HG03066 (cell line): ENCODE data around the gene TEX50.
"Not testable (repeated sequence)": the region's sequence is repeated elsewhere in the genome, so short reads cannot be mapped to it uniquely, and the experiment has no call there.

Experiments used
- ATAC-seq: cut with Tn5 transposase; IDR thresholded peaks from one replicate; pipeline ENCODE4 v1.9.1; 2021; ENCODE audit warnings: low read depth; ENCODE audit not compliant: unreplicated experiment

The TEX50 gene

GRCh38 chr1:173661271-173661670 is 26.1 kb downstream of the TEX50 start:
- ATAC-seq = no peak

DNA sequence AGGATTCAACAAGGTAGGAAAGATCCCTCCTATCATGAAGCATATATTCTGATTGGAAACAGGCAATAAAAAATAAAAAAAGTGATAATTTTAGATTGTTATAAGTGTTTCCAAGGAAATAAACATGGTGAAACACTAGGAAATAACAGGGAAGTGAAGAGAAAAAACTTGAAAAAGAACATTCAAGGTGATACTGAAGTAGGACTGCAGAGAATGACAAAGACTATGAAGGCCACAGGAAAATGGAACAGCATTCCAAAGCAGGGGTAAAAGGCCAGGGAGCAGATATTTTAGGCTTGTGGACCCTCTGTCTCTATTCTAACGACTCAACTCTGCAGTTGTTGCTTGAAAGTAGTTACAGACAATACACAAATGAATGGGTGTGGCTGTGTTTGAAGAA is 26.6 kb downstream of the TEX50 start:
- no peak for ATAC-seq

GRCh38 chr1:173663159-173663558 is 28.0 kb downstream of the TEX50 start:
- no peak for ATAC-seq

DNA sequence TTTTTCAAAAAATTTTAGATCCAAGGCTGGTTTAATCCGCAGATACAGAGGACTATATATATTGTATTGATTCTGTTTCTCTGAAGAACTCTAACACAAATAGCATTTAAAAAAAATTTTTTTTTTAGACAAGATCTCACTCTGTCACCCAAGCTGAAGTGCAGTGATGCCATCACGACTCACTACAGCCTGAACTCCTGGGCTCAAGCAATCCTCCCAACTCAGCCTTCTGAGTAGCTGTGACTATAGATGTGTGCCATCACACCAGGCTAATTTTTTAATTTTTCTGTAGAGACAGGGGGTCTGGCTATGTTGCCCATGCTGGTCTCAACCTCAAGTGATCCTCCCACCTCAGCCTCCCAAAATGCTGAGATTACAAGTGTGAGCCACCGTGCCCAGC is 31.5 kb downstream of the TEX50 start:
- ATAC-seq = no peak

DNA sequence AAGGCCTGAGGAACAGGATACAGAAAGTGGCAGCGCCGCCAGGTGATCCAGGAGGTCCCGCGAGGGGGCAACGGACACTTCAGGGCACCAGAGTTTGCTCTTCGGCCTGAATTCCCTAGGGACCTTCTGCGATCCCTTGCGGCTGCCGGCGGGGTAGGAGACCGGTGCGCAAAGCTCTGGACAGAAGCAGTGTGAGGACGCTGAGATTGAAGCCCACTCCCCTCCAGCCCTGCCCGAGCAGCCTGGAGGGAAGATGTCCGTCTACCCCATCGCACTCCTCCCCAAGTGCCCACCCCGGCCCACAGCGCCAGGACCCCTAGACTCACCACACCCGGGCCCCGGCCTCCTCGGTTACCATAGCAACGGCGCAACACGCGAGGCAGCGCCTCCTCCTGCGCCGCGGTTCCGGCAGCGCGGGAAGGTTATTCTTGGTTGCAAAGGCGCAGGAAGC is 34.4 kb downstream of the TEX50 start, which contains the start of gene ANKRD45:
TSS of gene ANKRD45 (minus strand) at position 361 of the 451 bp plus-strand sequence. CDS start 10,433 bp downstream, outside the sequence.
- no peak for ATAC-seq

DNA sequence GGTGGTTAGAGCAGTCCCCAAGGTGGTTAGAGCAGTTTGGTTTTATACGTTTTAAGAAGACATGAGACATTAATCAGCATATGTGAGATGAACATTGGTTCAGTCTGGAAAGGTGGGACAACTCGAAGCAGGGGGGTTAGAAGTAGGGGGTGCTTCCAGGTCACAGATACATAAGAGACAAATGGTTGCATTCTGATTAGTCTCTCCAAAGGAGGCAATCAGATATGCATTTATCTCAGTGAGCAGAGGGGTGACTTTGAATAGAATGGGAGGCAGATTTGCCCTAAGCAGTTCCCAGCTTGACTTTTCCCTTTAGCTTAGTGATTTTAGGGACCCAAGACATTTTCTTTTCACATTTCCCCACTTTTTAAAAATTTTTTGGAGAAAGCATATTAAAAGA is 39.4 kb downstream of the TEX50 start:
- ATAC-seq = not testable (repeated sequence)

DNA sequence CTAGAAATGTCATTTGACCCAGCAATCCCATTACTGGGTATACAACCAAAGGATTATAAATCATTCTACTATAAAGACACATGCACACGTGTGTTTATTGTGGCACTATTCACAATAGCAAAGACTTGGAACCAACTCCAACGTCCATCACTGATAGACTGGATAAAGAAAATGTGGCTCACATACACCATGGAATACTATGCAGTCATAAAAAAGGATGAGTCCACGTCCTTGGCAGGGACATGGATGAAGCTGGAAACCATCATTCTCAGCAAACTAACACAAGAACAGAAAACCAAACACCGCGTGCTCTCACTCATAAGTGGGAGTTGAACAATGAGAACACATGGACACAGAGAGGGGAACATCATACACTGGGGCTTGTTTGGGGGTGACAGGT is 45.0 kb downstream of the TEX50 start:
- ATAC-seq = not testable (repeated sequence)

DNA sequence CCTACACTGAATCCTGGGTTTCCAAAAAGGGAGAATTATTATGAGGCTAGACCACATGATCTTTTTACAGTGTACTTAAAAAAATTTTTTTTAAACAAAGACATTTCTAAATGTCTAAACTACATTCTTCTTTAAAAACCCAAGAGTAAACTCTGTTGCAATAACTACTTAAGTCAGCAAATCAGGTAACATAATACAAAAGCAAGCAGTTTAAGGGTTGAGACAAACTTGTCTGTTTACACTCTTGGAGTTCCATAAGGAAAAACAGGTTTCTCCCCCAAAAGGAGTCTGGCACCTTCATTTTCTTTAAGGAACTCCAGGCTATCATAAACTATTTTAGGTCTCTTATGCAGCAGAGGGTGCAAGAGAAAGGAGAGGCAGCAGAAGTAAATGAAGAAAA is 47.0 kb downstream of the TEX50 start:
- no peak for ATAC-seq

DNA sequence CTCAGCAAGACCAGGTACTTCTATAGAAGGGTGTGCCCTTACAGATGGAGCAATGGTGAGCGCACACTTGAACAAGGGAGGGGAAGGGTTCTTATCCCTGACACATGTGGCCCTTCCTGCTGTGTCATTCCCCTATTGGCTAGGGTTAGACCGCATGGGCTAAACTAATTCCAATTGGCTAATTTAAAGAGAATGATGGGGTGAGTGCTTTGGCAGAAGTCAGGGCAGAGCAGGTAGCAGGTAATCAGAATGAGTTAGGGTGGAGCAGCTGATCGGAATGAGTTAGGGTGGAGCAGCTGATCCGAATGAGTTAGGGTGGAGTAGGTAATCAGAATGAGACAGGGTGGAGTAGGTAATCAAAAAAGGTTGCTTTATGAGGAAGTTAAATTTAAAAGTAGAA is 48.7 kb downstream of the TEX50 start:
- ATAC-seq = not testable (repeated sequence)

DNA sequence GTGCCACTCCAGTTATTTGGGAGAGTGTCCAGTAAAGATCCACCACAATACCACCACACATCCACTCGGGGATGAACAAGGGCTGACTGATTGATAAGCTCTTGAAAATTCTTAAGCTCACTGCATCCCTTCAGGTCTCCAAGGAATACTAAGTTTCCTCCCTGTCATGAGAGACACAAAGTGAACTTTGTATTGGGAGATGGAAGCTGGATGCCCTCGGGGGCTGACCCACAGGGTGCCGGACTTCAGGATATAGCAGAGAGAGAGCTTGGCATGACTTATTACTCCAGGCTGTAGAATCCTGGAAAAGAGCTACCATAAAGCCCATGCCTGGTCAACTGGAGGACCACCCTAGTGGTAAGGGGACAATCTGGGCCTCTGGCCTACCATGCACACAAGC is 50.0 kb downstream of the TEX50 start:
- ATAC-seq = not testable (repeated sequence)
